ENCODE data around the gene THEMIS2.
"Not testable (repeated sequence)": the region's sequence is repeated elsewhere in the genome, so short reads cannot be mapped to it uniquely, and the experiment has no call there.

THEMIS2 gene

DNA sequence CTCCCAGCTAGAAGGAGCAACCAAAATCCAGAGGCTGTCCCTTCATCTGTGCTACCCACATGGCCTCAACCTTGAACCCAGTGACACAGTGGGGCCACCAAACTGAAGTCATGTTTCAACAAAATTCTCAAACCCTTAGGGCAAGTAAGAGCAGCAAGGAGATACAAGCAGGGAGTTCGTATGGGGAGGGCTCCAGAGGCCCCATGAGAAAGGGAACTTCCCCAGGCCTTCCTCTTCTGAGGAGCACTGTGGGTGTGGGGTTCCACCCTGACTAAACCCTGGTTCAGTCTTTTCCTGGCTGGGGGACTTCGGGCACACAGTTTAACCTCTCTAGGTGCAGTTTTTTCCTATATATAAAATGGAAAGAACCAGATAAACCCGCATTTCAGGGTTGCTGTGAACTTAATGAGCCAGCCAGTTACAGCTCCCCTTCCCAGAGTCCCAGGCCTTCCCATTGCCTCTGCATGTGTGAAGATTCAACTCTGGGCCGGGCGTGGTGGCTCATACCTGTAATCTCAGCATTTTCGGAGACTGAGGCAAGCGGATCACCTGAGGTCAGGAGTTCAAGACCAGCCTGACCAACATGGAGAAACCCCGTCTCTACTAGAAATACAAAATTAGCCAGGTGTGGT lies 8.0 kb upstream of the THEMIS2 start:
- no peak for DNase-seq
- Histone ChIP-seq H3K36me3 (no peaks in the 10 kb centered on the region), H3K4me3 (no peak overlapping the region), H3K9me3 (no peaks in the 10 kb centered on the region), H3K27ac (no peak overlapping the region), H3K4me1 (no peaks in the 10 kb centered on the region), H3K27me3 (no peaks in the 10 kb centered on the region)
- TF ChIP-seq, protein P1, sequence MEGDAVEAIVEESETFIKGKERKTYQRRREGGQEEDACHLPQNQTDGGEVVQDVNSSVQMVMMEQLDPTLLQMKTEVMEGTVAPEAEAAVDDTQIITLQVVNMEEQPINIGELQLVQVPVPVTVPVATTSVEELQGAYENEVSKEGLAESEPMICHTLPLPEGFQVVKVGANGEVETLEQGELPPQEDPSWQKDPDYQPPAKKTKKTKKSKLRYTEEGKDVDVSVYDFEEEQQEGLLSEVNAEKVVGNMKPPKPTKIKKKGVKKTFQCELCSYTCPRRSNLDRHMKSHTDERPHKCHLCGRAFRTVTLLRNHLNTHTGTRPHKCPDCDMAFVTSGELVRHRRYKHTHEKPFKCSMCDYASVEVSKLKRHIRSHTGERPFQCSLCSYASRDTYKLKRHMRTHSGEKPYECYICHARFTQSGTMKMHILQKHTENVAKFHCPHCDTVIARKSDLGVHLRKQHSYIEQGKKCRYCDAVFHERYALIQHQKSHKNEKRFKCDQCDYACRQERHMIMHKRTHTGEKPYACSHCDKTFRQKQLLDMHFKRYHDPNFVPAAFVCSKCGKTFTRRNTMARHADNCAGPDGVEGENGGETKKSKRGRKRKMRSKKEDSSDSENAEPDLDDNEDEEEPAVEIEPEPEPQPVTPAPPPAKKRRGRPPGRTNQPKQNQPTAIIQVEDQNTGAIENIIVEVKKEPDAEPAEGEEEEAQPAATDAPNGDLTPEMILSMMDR (IDR thresholded peaks at IDR 0.05): no peak
- intact Hi-C loops (cut with DNase I; ENCODE audit: low total_unique reads): loop anchor here (5.0 kb wide), 1 partner anchor 113 kb away; no protein-coding TSS in a partner anchor

DNA sequence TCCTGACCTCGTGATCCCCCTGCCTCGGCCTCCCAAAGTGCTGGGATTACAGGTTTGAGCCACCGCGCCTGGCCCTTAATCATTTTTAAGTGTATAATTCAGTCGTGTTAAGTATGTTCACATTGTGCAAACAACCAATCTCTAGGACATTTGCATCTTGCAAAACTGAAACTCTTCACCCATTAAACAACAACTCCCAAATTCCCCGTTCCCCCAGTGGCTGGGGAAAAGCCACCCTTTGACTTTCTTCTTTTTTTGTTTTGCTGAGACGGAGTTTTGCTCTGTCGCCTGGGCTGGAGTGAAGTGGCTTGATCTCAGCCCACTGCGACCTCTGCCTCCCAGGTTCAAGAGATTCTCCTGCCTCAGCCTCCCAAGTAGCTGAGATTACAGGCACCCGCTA lies 6.5 kb upstream of the THEMIS2 start:
- no peak for DNase-seq
- Histone ChIP-seq H3K9me3 (no peaks in the 10 kb centered on the region), H3K4me1 (no peaks in the 10 kb centered on the region), H3K36me3 (no peaks in the 10 kb centered on the region), H3K27ac (no peak overlapping the region), H3K27me3 (no peaks in the 10 kb centered on the region), H3K4me3 (no peak overlapping the region)
- intact Hi-C loops (cut with DNase I; ENCODE audit: low total_unique reads): no loop called here
- TF ChIP-seq, protein P1 (IDR thresholded peaks at IDR 0.05): no peak

DNA sequence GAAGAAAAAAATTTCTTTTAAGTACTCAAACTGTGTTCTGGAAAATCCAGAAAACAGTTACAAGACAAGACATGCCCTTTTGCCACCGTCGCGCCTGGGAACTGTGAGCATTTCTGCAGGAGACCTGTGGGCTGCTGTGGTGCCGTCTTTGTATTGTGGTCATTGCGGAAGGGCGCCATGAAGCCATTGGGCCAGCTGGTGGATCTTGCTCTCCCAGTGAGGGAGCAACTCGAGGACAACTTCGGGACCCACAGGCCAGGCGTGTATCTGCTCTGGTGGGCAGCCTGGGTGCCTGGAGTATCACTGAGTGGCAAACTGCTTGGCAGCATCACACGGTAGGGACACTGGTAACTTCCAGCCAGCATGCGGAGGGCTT lies 3.8 kb upstream of the THEMIS2 start:
- no peak overlapping the region for H3K27ac ChIP-seq
- H3K4me1 ChIP-seq: peaks cover 0 to 14% (median 11%) of the 10 kb centered on the region in 4 donors
- H3K36me3 ChIP-seq: no peaks in the 10 kb centered on the region
- TF ChIP-seq, protein P1 (IDR thresholded peaks at IDR 0.05): no peak
- H3K27me3 ChIP-seq: peaks cover 0 to 5% of the 10 kb centered on the region in 2 donors
- DNase-seq: no peak
- H3K9me3 ChIP-seq: no peaks in the 10 kb centered on the region
- intact Hi-C loops (cut with DNase I; ENCODE audit: low total_unique reads): no loop called here
- no peak overlapping the region for H3K4me3 ChIP-seq

DNA sequence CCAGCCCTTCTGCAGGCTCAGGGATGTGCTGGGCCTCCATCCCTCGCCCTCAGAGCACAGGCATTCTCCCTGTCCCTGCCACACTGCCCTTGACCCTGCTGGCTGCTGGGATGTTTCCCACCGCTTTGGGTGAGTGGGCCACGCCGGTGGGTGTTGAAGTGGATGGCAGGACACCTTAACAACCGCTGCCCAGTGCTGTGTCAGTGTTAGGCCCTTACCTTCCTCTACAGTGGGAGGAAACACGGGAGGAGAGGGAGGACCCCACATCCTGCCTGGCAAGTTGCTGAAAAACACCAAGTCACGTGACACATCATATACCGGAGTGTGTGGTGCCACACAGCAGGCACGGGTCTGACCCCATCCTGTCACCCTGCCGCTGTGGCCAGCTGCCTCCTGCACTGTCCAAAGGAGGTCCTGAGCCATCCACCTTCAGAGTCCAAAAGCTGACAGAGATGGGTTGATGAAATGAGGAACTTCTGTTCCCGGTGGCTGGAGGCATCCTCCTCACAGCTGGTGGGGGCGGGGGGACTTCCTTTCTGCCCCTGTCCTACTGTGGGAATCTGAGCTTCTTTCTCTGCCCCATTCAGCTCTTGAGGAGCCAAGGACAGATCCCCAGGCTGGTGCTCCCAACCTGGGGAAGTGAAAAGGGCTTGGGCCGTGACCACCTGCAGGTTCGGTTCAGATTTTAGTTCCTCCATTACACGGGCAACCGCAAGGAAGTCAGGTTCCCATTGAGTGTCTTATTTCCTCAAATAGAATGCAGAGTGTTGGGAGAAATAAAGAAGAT lies 3.2 kb upstream of the THEMIS2 start:
- Histone ChIP-seq H3K9me3 (no peaks in the 10 kb centered on the region), H3K4me3 (no peak overlapping the region), H3K27ac (no peak overlapping the region), H3K4me1 (peaks cover 0 to 14% (median 11%) of the 10 kb centered on the region in 4 donors), H3K27me3 (peaks cover 0 to 5% of the 10 kb centered on the region in 2 donors), H3K36me3 (no peaks in the 10 kb centered on the region)
- TF ChIP-seq, protein P1 (IDR thresholded peaks at IDR 0.05): no peak
- DNase-seq: no peak
- intact Hi-C loops (cut with DNase I; ENCODE audit: low total_unique reads): no loop called here

DNA sequence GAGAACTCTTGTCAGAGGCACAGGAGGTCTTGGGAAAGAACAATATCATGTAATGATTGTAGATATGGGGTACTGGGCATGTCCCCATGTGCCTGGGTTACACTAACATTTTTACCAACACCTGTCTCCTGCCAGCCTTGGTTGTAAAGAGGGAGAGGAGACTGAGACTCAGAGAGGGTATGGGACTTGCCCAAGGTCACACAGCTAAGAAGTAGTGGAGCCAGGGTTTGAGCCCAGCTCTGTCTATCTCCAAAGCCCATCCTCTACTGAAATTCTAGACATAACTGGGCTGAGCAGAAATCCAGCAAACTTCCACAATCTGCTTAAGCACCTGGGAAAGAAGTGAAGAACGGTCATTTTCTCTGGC lies 2.6 kb upstream of the THEMIS2 start:
- Histone ChIP-seq H3K36me3 (no peaks in the 10 kb centered on the region), H3K27ac (no peak overlapping the region), H3K27me3 (peaks cover 0 to 5% of the 10 kb centered on the region in 2 donors), H3K4me1 (peaks cover 0 to 14% (median 11%) of the 10 kb centered on the region in 4 donors), H3K9me3 (no peaks in the 10 kb centered on the region), H3K4me3 (no peak overlapping the region)
- TF ChIP-seq, protein P1 (IDR thresholded peaks at IDR 0.05): no peak
- intact Hi-C loops (cut with DNase I; ENCODE audit: low total_unique reads): no loop called here
- DNase-seq: no peak

DNA sequence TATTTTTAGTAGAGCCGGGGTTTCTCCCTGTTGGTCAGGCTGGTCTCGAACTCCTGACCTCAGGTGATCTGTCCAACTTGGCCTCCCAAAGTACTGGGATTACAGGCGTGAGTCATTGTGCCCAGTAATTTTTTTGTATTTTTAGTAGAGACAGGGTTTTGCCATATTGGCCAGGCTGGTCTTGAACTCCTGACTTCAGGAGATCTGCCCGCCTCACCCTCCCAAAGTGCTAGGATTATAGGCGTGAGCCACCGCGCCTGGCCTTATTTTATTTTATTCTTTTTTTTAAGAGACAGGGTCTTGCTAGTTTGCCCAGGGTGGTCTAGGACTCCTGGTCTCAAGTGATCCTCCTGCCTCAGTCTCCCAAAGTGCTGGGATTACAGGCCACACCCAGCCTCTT lies 1.3 kb upstream of the THEMIS2 start:
- H3K9me3 ChIP-seq; DNase-seq; H3K27me3 ChIP-seq; intact Hi-C loops (cut with DNase I; ENCODE audit: low total_unique reads); H3K27ac ChIP-seq; H3K4me3 ChIP-seq; H3K36me3 ChIP-seq: not testable (repeated sequence)
- H3K4me1 ChIP-seq: peaks cover 0 to 14% (median 11%) of the 10 kb centered on the region in 4 donors
